HG02571 (cell line): ENCODE results near the gene HNRNPUL1.
A peak's percentile ranks its signal among the peaks of the same experiment; 100 is the strongest.

ENCODE experiments used
- ATAC-seq: cut with Tn5 transposase; IDR thresholded peaks from one replicate; pipeline ENCODE4 v1.9.1; 2021; ENCODE audit warnings: mild to moderate bottlenecking, moderate library complexity; ENCODE audit not compliant: unreplicated experiment

The HNRNPUL1 gene

DNA sequence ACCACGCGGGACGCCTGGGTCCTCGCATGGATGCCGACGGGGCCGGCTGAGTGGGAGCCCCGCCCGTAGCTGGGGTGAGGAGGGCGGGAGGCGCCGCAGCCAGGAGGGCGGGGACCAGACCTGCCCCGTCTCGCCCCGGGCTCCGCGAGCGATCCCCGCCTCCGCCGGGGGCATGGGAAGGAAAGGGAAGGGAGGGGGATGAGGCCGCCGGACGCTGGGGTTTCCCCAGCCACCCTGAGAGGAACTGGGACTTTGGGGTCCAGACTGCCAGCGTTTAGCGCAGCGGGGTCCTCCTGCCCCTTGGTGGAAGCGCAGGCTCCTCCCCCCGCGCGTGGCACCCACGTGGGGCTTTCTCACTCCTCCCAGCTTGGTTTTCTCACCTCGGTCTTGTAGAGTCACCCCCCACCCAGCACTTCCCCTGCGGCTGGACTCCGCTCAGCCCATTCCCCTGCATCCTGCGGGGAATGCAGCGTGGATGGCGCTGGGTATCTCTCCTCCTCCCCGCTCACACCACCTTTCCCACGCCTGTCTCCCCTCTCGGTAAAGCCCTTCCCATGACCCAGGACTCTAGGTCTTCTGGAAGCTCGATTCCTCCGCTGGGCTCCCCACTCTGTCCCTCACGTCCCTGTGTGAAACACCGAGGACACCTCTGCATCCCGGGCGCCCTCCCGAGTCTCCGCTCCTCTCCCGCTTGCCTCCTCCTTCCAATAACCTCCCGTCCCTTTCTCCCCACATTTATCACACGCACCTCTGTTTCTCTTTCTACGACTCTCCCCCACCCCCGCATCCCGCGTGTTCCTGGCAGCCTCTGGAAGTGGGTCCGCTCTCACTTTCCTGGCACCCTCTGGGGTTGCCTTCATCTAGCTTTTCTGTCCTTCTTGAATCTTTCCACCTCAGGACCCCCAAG, 87.4 kb downstream of the HNRNPUL1 start:
- peak; percentile 43 for ATAC-seq

DNA sequence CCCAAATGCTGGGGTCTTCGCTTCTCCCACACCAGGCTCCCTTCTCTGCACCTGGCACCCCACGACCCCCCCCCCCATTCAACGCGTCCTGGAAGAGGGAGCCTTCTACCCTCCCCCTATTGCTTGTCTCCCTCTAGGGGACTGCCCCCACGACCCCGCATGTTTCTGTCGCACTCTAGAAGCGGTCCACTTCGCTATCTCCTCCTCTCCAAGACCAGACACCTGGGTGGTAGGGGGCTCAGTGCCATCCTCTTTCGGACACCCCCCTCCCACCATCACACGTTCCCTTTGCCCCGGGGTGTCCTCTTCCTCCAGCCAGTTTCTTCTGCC, 88.1 kb downstream of the HNRNPUL1 start:
- ATAC-seq = no peak

- ATAC-seq = no peak
Measured at GRCh38 chr19:41352609-41353465, 88.7 kb downstream of the HNRNPUL1 start.

GRCh38 chr19:41353466-41354342, 89.5 kb downstream of the HNRNPUL1 start, which contains the start of gene TGFB1:
TSS of gene TGFB1 (minus strand) at chr19:41353922. CDS start at chr19:41353044, 878 bp downstream.
- ATAC-seq = peak; percentile 40

GRCh38 chr19:41354343-41354953, 90.3 kb downstream of the HNRNPUL1 start:
- ATAC-seq = no peak

- ATAC-seq = no peak
Measured at GRCh38 chr19:41355035-41355434, 90.9 kb downstream of the HNRNPUL1 start.

DNA sequence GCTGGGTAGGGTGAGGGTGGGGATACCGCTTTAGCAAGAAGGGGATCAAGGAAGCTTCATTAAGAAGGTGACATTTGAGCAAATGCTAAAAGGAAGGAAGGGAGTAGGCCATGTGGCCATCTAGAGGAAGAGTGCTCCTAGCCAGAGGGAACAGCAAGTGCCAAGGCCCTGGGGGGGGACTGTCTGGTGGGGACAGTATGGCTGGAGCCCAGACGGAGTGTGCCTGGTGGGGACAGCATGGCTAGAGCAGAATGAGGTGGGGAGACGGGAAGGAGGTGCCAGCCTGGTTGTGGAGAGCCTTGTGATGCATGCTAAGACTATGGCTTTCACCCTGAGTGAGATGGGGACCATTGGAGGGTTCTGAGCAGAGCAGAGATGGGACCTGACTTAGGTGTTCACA, 91.6 kb downstream of the HNRNPUL1 start:
- no peak for ATAC-seq

DNA sequence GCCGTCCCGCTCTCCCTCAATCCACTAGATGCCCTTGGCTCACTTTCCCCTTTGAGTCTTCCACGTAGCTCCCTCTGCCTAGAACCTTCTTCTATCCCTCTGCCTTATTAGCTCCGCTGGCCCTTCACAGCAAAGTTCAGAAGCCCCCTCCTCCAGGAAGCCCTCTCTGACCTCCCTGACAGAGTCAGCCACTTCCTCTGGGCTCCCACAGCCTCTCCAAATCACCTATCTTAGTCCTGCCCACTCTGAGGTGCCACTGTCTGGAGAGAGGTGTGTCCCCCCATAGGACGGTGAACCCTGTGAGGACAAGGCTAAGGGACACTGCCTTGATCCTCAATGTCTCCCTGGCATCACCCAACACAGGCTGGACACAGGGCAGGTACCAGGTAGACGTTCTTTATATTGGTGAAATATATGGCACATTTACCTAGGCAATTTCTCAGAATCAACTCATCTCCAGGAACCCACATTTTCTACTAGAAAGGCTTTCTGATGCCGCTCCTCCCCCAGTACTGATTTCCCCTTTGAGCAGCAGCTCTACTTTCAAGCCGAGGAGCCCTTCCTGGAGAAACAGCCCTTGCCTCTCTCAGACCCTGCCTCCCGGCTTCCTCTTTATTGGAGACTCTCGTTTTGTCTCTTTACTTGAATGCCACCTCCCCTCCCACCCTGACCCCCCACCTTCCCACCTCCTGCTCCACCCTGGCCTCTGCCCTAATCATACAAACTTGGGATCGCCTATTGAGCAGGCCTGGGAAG, 93.0 kb downstream of the HNRNPUL1 start:
- no peak for ATAC-seq
